Hepatocyte (in vitro differentiated cells): ENCODE results near the gene PLXNA2. TPM values are rescaled to one million over a fixed set of nuclear protein-coding genes. Genes with fewer than 3 reads are reported as not detected.

Experiments used
- DNase-seq: peaks from one replicate; pipeline ENCODE4 v3.0.0-alpha.2; 2016; ENCODE audit warnings: low spot score
- H2AFZ ChIP-seq: fragments of 200-600 bp; sonication (generic); 2 replicates; pipeline ENCODE4 v1.6.0; 2016; ENCODE audit warnings: antibody characterized with exemption, mild to moderate bottlenecking
- H3K27ac ChIP-seq: fragments of 200-600 bp; sonication (generic); 2 replicates; pipeline ENCODE4 v1.5.1; 2016; ENCODE audit warnings: mild to moderate bottlenecking
- H3K27me3 ChIP-seq: fragments of 200-600 bp; sonication (generic); 2 replicates; pipeline ENCODE4 v1.6.1; 2016
- H3K36me3 ChIP-seq: fragments of 200-600 bp; sonication (generic); replicated peaks from 2 replicates; pipeline ENCODE4 v1.5.1; 2016; ENCODE audit warnings: low read depth; ENCODE audit not compliant: insufficient read depth
- H3K4me1 ChIP-seq: fragments of 200-600 bp; sonication (generic); 2 replicates; pipeline ENCODE4 v1.5.1; 2016; ENCODE audit warnings: mild to moderate bottlenecking, moderate library complexity; ENCODE audit not compliant: insufficient read depth
- H3K4me2 ChIP-seq: fragments of 200-600 bp; sonication (generic); 2 replicates; pipeline ENCODE4 v1.6.0; 2016
- H3K4me3 ChIP-seq: fragments of 200-600 bp; sonication (generic); 2 replicates; pipeline ENCODE4 v1.5.1; 2016; ENCODE audit warnings: mild to moderate bottlenecking
- H3K79me2 ChIP-seq: fragments of 200-600 bp; sonication (generic); 2 replicates; pipeline ENCODE4 v1.6.0; 2017; ENCODE audit warnings: mild to moderate bottlenecking
- H3K9me2 ChIP-seq: fragments of 200-600 bp; sonication (generic); replicated peaks from 2 replicates; pipeline ENCODE4 v1.6.0; 2017; ENCODE audit warnings: mild to moderate bottlenecking; ENCODE audit not compliant: insufficient read depth
- H3K9me3 ChIP-seq: fragments of 200-600 bp; sonication (generic); 2 replicates; pipeline ENCODE4 v1.5.1; 2016; ENCODE audit warnings: low read depth, mild to moderate bottlenecking
- H4K20me1 ChIP-seq: fragments of 200-600 bp; sonication (generic); 2 replicates; pipeline ENCODE4 v1.6.0; 2016; ENCODE audit warnings: mild to moderate bottlenecking; ENCODE audit not compliant: insufficient read depth, poor library complexity, severe bottlenecking
- CTCF ChIP-seq: fragments of 200-600 bp; sonication (generic); IDR thresholded peaks from 2 replicates; pipeline ENCODE4 v1.5.1; 2016; ENCODE audit warnings: antibody characterized with exemption, mild to moderate bottlenecking; ENCODE audit not compliant: poor library complexity
- EZH2 ChIP-seq: fragments of 200-600 bp; sonication (generic); IDR thresholded peaks from 2 replicates; pipeline ENCODE4 v1.6.1; 2016; ENCODE audit warnings: antibody characterized with exemption, mild to moderate bottlenecking, borderline replicate concordance
- EZH2phosphoT487 ChIP-seq: fragments of 200-600 bp; sonication (generic); IDR thresholded peaks from one replicate; pipeline ENCODE4 v1.6.1; 2018; ENCODE audit warnings: antibody characterized with exemption, mild to moderate bottlenecking, low read depth, moderate library complexity; ENCODE audit not compliant: unreplicated experiment, severe bottlenecking
- WGBS: methylation state at CpG from one replicate; pipeline ENCODE4 v1.1.6; 2016; ENCODE audit warnings: low lambda C conversion rate; ENCODE audit errors: missing lambda C conversion rate; 5-methylcytosine and 5-hydroxymethylcytosine counted together
- polyA plus RNA-seq: library from polyadenylated mRNA; unstranded; fragments of >200 nt; fragmentation: Nextera tagmentation; extraction: Ambion mirVana; gene quantifications from 2 replicates; pipeline ENCODE4 v1.2.1, GENCODE V29; 2016
- total RNA-seq: library from RNA; depleted of rRNA; stranded (reverse); fragments of >200 nt; gene quantifications from 2 replicates; pipeline ENCODE4 v1.2.3, GENCODE V29; 2014

PLXNA2 gene
- total and polyA plus RNA-seq, 2 experiments from 2014 or later: 9.8 to 13.1 TPM

- Histone ChIP-seq H2AFZ (no peak overlapping the region), H4K20me1 (no peaks in the 10 kb centered on the region), H3K4me3 (no peak overlapping the region), H3K36me3 (no peaks in the 10 kb centered on the region), H3K27ac (peak overlapping the region; percentile 77), H3K79me2 (no peaks in the 10 kb centered on the region), H3K4me1 (peaks cover 45% of the 10 kb centered on the region), H3K4me2 (peak overlapping the region; percentile 31), H3K27me3 (no peaks in the 10 kb centered on the region), H3K9me2 (no peaks in the 10 kb centered on the region), H3K9me3 (no peaks in the 10 kb centered on the region)
- DNase-seq: no peak
- TF ChIP-seq EZH2: no peak
- no peak for TF ChIP-seq EZH2phosphoT487
- no peak for TF ChIP-seq CTCF
- WGBS: 64% methylated on average over 13 of the region's 13 CpGs
Observed at GRCh38 chr1:208203127-208203847, 40.9 kb downstream of the PLXNA2 start.

- Histone ChIP-seq H3K79me2 (no peaks in the 10 kb centered on the region), H3K4me1 (peaks cover 41% of the 10 kb centered on the region), H2AFZ (no peak overlapping the region), H3K27me3 (no peaks in the 10 kb centered on the region), H3K4me2 (peak overlapping the region; percentile 31), H4K20me1 (no peaks in the 10 kb centered on the region), H3K9me2 (no peaks in the 10 kb centered on the region), H3K4me3 (no peak overlapping the region), H3K36me3 (no peaks in the 10 kb centered on the region), H3K27ac (peak overlapping the region; percentile 77), H3K9me3 (no peaks in the 10 kb centered on the region)
- no peak for DNase-seq
- WGBS: 77% methylated on average over 5 of the region's 5 CpGs
- no peak for TF ChIP-seq EZH2phosphoT487
- no peak for TF ChIP-seq CTCF
- TF ChIP-seq EZH2: no peak
Observed at GRCh38 chr1:208202333-208202995, 41.7 kb downstream of the PLXNA2 start.

GRCh38 chr1:208201229-208201628 lies 43.0 kb downstream of the PLXNA2 start:
- H3K9me3 ChIP-seq: no peaks in the 10 kb centered on the region
- peak overlapping the region; percentile 90 for H3K27ac ChIP-seq
- no peak for TF ChIP-seq CTCF
- TF ChIP-seq EZH2: no peak
- TF ChIP-seq EZH2phosphoT487: no peak
- H3K4me1 ChIP-seq: peaks cover 40% of the 10 kb centered on the region
- H2AFZ ChIP-seq: no peak overlapping the region
- no peaks in the 10 kb centered on the region for H3K79me2 ChIP-seq
- no peaks in the 10 kb centered on the region for H3K36me3 ChIP-seq
- no peaks in the 10 kb centered on the region for H3K27me3 ChIP-seq
- H3K4me3 ChIP-seq: no peak overlapping the region
- peak overlapping the region; percentile 35 for H3K4me2 ChIP-seq
- WGBS: 33% methylated on average over 4 of the region's 4 CpGs
- no peaks in the 10 kb centered on the region for H3K9me2 ChIP-seq
- DNase-seq: peak; percentile 84
- no peaks in the 10 kb centered on the region for H4K20me1 ChIP-seq
